Measurements from ENCODE around the gene CCDC136.

The CCDC136 gene

GRCh38 chr7:128807191-128807590 lies 15.4 kb downstream of the CCDC136 start:
- DNase-seq, result no peak

GRCh38 chr7:128809363-128809762 lies 17.6 kb downstream of the CCDC136 start:
- DNase-seq, result no peak

GRCh38 chr7:128810473-128810872 lies 18.7 kb downstream of the CCDC136 start:
- DNase-seq, result no peak

- DNase-seq, result no peak
Measured at GRCh38 chr7:128810997-128811396, 19.2 kb downstream of the CCDC136 start.

- DNase-seq, result no peak
Measured at GRCh38 chr7:128811631-128812430, 20.1 kb downstream of the CCDC136 start.

- no peak for DNase-seq
Measured at GRCh38 chr7:128812514-128813168, 20.9 kb downstream of the CCDC136 start.

GRCh38 chr7:128814499-128814898 lies 22.7 kb downstream of the CCDC136 start:
- no peak for DNase-seq

- no peak for DNase-seq
Measured at GRCh38 chr7:128815289-128815942, 23.6 kb downstream of the CCDC136 start.

- DNase-seq, result no peak
Measured at GRCh38 chr7:128818694-128819093, 26.9 kb downstream of the CCDC136 start.

- no peak for DNase-seq
Measured at GRCh38 chr7:128821724-128822123, 30.0 kb downstream of the CCDC136 start.

GRCh38 chr7:128826512-128826911 lies 34.7 kb downstream of the CCDC136 start:
- no peak for DNase-seq

GRCh38 chr7:128826916-128827247 lies 35.1 kb downstream of the CCDC136 start:
- no peak for DNase-seq

- DNase-seq, result no peak
Measured at GRCh38 chr7:128827248-128827958, 35.6 kb downstream of the CCDC136 start.

GRCh38 chr7:128827971-128828711 lies 36.4 kb downstream of the CCDC136 start:
- DNase-seq, result no peak

GRCh38 chr7:128829391-128830166 lies 37.8 kb downstream of the CCDC136 start:
- no peak for DNase-seq

- peak; percentile 32 for DNase-seq
Measured at GRCh38 chr7:128830231-128831177, 38.7 kb downstream of the CCDC136 start, which contains the start of gene FLNC. FLNC (plus strand) TSS chr7:128830406; CDS start chr7:128830638, 232 bp downstream.

GRCh38 chr7:128831178-128831993 lies 39.6 kb downstream of the CCDC136 start:
- DNase-seq, result no peak

- no peak for DNase-seq
Measured at GRCh38 chr7:128831994-128832879, 40.5 kb downstream of the CCDC136 start.

- DNase-seq, result no peak
Measured at GRCh38 chr7:128832880-128833147, 41.0 kb downstream of the CCDC136 start.
